ENCODE results near the gene FAM151A.

FAM151A gene

GRCh38 chr1:54581621-54582035 is 41.7 kb downstream of the FAM151A start:
- in situ Hi-C loops (cut with HindIII; ENCODE audit: low sequenced_read_pairs): no loop called here

DNA sequence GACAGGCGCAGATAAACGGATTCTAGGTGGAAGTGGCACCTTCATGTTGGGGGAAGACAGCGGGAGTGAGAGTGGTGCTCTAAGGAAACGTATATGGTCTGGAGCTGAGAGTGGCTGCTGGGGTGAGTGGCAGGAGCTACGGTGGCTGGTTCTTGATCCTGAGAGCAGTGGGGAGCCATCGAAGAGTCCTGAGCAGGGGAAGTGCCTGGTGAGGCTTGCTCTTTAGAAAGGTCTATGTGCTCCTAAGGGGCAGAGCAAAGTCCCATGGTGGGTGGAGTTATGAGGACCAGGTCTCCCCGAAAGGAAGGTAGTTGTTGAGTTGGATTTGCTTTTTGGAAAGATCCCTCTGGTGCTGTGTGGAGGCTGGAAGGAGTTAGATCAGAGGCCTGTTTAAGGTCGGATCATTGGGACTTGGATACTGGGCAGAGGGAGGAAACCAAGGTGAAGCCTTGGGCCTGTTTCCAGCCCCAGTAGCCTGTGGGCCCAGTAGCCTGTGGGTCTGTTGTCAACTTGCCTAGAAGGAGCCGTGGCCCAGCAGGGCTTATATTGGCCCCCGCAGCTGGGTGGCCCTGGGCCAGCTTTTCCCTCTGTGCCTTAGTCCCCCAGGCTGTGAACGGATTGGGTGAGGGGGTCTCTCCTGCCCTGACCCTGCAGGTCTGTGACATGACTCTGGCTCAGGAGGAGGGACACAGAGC is 42.3 kb downstream of the FAM151A start:
- in situ Hi-C loops (cut with HindIII; ENCODE audit: low sequenced_read_pairs): no loop called here

- in situ Hi-C loops (cut with HindIII; ENCODE audit: low sequenced_read_pairs): no loop called here
Observed at GRCh38 chr1:54579337-54579781, 44.0 kb downstream of the FAM151A start.

DNA sequence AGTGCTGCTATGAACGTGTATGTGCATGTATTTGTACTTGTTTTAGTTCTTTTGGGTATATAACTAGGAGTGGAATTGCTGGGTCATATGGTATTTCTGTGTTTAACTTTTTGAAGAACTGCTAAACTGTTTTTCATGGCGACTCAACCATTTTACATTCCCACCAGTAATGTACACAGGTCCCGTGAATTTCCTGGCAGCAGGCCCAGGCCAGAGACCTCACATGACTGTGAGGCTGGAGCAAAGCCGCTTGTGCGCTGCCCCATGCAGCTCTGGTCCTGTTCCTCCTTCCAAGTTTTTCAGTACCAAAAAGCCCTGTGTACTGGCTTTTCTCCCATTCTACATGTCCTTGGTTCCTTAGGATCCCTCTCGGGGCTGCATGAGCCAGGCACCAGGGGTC is 45.7 kb downstream of the FAM151A start:
- in situ Hi-C loops (cut with HindIII; ENCODE audit: low sequenced_read_pairs): no loop called here

- in situ Hi-C loops (cut with HindIII; ENCODE audit: low sequenced_read_pairs): no loop called here
Observed at GRCh38 chr1:54575605-54576290, 47.6 kb downstream of the FAM151A start.

GRCh38 chr1:54575161-54575560 is 48.2 kb downstream of the FAM151A start:
- in situ Hi-C loops (cut with HindIII; ENCODE audit: low sequenced_read_pairs): no loop called here

GRCh38 chr1:54574158-54574778 is 49.1 kb downstream of the FAM151A start:
- in situ Hi-C loops (cut with HindIII; ENCODE audit: low sequenced_read_pairs): no loop called here

GRCh38 chr1:54572542-54572850 is 50.8 kb downstream of the FAM151A start:
- in situ Hi-C loops (cut with HindIII; ENCODE audit: low sequenced_read_pairs): no loop called here

GRCh38 chr1:54571803-54572541 is 51.4 kb downstream of the FAM151A start:
- in situ Hi-C loops (cut with HindIII; ENCODE audit: low sequenced_read_pairs): no loop called here

DNA sequence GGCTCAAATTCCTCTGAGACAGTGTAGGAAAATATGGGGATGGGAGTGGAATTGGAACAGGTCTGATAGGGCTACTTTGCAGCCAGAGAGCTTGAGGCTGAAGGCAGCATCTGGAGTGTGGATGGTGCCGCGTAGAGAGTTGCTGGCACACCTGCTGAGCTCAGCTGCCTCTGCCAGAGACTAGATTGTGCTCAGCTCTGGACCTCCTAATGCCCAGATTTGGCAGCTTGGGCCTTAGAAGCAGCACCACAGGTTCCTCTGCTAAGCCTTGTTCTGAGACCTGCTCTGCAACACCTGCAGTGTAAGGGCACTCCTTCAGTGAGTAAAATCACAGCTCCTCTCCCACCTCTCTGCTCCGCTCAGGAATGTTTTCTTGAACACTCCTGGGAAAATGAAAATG is 52.0 kb downstream of the FAM151A start:
- in situ Hi-C loops (cut with HindIII; ENCODE audit: low sequenced_read_pairs): no loop called here

DNA sequence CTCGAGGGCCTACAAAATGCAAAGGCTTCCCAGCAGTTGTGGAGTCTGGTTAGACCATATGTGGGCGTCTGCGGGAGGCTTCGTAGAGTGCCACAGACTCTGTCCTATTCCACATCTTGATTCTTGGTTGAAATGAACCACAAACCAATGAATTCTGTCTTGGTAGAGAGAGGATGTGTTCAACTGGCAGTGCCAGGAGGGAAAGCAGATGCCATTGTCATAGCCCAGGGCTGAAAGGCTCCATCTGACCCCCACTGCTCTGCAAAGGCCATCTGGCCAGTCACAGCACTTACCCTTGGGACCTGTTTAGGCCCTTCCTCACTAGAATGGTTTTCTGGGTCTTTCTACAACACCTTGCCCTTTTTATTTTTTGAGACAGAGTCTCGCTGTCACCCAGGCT is 53.2 kb downstream of the FAM151A start:
- in situ Hi-C loops (cut with HindIII; ENCODE audit: low sequenced_read_pairs): no loop called here

DNA sequence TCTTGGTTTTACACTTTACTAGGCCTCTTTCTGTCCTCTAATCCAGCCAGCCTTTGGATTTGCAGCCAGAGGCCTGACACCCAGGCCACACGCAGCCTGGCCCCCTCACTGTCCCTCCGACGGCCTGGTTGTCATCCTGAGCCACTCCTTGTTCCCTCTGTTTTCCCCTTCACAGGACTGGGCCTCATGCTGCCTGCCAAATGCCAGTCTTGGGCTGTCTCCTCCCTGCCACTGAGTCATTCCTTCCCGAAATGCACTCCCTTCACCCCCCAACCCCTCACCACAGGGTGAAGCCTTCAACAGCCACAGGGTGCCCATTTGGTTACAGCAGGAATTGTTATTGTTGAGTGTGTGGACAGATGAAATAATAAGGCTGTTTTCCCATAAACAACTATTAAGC is 54.0 kb downstream of the FAM151A start:
- in situ Hi-C loops (cut with HindIII; ENCODE audit: low sequenced_read_pairs): no loop called here

GRCh38 chr1:54567961-54568360 is 55.4 kb downstream of the FAM151A start:
- in situ Hi-C loops (cut with HindIII; ENCODE audit: low sequenced_read_pairs): no loop called here

DNA sequence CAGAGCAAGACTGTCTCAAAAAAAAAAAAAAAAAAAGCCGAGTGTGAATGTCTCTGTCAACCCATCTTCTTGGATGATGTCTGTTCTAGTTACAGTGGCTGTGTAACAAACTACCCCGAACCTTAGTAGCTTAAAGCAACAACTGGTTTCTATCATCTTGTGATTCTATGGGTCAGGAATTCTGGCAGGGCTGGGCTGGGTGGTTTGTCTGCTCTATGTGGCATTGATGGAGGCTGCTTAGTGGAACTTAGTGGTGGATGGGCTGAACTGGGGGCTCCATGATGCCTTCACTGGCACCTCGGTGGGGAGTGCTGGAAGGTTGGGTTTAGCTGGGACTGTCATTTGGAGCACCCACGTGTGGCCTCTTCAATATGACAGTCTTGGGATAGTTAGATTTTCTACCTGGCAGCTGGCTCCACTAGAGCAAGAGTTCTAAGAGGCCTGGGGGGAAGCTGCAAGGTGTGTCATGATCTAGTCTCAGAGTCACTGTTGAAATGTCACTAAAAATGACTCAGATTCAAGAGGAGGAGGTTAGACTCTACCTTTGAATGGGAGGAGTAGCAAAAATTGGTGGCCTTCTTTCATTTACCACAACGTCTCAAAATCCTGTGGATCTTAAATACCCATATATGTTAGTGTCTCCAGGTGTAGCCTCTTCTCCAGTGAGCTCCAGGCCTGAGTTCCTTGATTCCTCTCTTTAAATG is 56.7 kb downstream of the FAM151A start:
- in situ Hi-C loops (cut with HindIII; ENCODE audit: low sequenced_read_pairs): no loop called here

DNA sequence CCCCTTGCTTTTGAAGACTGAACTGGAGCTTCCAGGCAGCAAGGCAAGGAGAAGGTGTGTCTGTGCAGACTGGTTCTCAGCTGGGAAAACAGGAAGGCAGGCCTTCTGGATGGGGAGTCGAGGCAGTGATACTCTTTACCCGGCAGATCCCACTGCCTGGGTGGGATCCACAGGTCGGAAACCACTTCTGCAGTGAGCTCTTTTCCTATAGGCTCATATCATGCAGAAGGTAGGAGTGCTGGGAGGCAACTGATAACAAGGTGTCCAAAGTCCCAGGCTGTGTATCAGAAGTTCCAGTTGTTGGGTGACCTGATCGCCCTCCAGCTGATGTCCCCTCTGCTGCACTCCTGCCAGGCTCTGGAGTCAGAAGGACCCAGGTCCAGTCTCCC is 58.2 kb downstream of the FAM151A start:
- in situ Hi-C loops (cut with HindIII; ENCODE audit: low sequenced_read_pairs): no loop called here

- in situ Hi-C loops (cut with HindIII; ENCODE audit: low sequenced_read_pairs): no loop called here
Observed at GRCh38 chr1:54564312-54565112, 58.8 kb downstream of the FAM151A start.

- in situ Hi-C loops (cut with HindIII; ENCODE audit: low sequenced_read_pairs): no loop called here
Observed at GRCh38 chr1:54559771-54560231, 63.5 kb downstream of the FAM151A start.
